ENCODE results near the gene FIG4. TPM values are rescaled to one million over a fixed set of nuclear protein-coding genes. Genes with fewer than 3 reads are reported as not detected.

FIG4 gene
- total RNA-seq, 1 experiment from 2014 or later, result 15.7 TPM

DNA sequence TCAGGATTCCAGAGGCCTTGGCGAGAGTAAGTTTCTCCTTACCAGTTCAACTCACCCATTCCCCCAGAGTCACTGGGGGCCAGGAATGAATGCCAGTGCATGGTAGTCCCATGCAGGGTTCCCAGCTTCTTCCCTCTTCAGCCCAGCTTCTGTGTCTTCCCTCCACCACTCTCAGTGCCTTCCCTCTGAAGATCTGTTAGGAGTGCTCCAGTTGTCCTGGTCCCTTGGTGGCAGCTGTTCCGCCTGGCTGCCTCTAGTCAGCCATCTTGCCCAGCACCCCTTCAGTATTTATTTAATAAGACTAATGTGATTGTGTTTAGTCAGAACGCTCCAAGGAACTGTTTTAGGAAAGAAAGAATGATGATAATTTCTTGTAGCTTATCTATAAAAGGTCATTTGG, 23.1 kb downstream of the FIG4 start:
- CTCF ChIA-PET, result interaction anchor here (1.2 to 1.3 kb wide), 2 partner anchors 9 to 326 kb away, joined by 6 to 7 read pairs; no protein-coding TSS in a partner anchor
- no peaks in the 10 kb centered on the region for H3K36me3 ChIP-seq (ENCODE audit: control insufficient read depth in 1 of 2, insufficient read depth in 2 of 2, low read length in 2 of 2)
- H3K4me3 ChIP-seq (replicated peaks in 1 of 2; ENCODE audit: low read depth in 1 of 2, low read length in 2 of 2), result no peak overlapping the region
- H3K4me2 ChIP-seq (ENCODE audit: low read length), result no peak overlapping the region
- no peak overlapping the region for H3K27ac ChIP-seq (ENCODE audit: low read depth, low read length)
- H3K9ac ChIP-seq (ENCODE audit: low read length), result no peak overlapping the region
- no peaks in the 10 kb centered on the region for H3K9me3 ChIP-seq (ENCODE audit: control insufficient read depth in 1 of 2, insufficient read depth in 1 of 2, low read depth in 1 of 2, low read length in 2 of 2)
- H4K20me1 ChIP-seq (ENCODE audit: insufficient read depth), result no peaks in the 10 kb centered on the region
- no peak for TF ChIP-seq EGR1 (IDR thresholded peaks at IDR 0.05; ENCODE audit: low read depth)
- no peak for TF ChIP-seq SRF (IDR thresholded peaks at IDR 0.05; ENCODE audit: low read depth)
- TF ChIP-seq, protein P1, sequence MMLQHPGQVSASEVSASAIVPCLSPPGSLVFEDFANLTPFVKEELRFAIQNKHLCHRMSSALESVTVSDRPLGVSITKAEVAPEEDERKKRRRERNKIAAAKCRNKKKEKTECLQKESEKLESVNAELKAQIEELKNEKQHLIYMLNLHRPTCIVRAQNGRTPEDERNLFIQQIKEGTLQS (IDR thresholded peaks at IDR 0.05), result no peak
- TF ChIP-seq, protein P2, sequence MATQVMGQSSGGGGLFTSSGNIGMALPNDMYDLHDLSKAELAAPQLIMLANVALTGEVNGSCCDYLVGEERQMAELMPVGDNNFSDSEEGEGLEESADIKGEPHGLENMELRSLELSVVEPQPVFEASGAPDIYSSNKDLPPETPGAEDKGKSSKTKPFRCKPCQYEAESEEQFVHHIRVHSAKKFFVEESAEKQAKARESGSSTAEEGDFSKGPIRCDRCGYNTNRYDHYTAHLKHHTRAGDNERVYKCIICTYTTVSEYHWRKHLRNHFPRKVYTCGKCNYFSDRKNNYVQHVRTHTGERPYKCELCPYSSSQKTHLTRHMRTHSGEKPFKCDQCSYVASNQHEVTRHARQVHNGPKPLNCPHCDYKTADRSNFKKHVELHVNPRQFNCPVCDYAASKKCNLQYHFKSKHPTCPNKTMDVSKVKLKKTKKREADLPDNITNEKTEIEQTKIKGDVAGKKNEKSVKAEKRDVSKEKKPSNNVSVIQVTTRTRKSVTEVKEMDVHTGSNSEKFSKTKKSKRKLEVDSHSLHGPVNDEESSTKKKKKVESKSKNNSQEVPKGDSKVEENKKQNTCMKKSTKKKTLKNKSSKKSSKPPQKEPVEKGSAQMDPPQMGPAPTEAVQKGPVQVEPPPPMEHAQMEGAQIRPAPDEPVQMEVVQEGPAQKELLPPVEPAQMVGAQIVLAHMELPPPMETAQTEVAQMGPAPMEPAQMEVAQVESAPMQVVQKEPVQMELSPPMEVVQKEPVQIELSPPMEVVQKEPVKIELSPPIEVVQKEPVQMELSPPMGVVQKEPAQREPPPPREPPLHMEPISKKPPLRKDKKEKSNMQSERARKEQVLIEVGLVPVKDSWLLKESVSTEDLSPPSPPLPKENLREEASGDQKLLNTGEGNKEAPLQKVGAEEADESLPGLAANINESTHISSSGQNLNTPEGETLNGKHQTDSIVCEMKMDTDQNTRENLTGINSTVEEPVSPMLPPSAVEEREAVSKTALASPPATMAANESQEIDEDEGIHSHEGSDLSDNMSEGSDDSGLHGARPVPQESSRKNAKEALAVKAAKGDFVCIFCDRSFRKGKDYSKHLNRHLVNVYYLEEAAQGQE (IDR thresholded peaks at IDR 0.05; ENCODE audit: low read depth), result no peak
- TF ChIP-seq CBX3 (IDR thresholded peaks at IDR 0.05; ENCODE audit: low read depth), result no peak
- TF ChIP-seq ELF1 (IDR thresholded peaks at IDR 0.05; ENCODE audit: borderline replicate concordance, low read depth), result no peak
- TF ChIP-seq SP1 (IDR thresholded peaks at IDR 0.05; ENCODE audit: low read depth), result no peak
- no peak for ATAC-seq
- BruUV-seq (replicated peaks), result no TSS peak
- H3K27me3 ChIP-seq (ENCODE audit: insufficient read depth, low read length), result no peaks in the 10 kb centered on the region
- H3K9me2 ChIP-seq (ENCODE audit: insufficient read depth), result no peaks in the 10 kb centered on the region
- H3K4me1 ChIP-seq (ENCODE audit: control insufficient read depth in 1 of 2, insufficient read depth in 2 of 2, low read length in 2 of 2), result peaks cover 0 to 5% of the 10 kb centered on the region in 2 experiments; a peak in 1 of 4 replicates
- POLR2A ChIA-PET, result no interaction called here
- intact Hi-C loops (cut with micrococcal nuclease), result no loop called here
- no peak for DNase-seq (ENCODE audit: low read depth, low spot score)
- no peak overlapping the region for H2AFZ ChIP-seq (ENCODE audit: low read depth, low read length, poor library complexity, severe bottlenecking)
- RAD21 ChIA-PET (ENCODE audit: low non-redundant PET in 1 of 2, low total read pairs in 2 of 2, uncharacterized antibody in 2 of 2, unreplicated experiment in 2 of 2), result interaction anchor here in 1 of 2 experiments (0.8 kb wide), 1 partner anchor 325 kb away, joined by 5 read pairs; no protein-coding TSS in a partner anchor
- no peaks in the 10 kb centered on the region for H3K79me2 ChIP-seq (ENCODE audit: insufficient read depth, low read length)

Data from HCT116 (cell line).